ENCODE data around the gene SUPT5H.

Gene SUPT5H

DNA sequence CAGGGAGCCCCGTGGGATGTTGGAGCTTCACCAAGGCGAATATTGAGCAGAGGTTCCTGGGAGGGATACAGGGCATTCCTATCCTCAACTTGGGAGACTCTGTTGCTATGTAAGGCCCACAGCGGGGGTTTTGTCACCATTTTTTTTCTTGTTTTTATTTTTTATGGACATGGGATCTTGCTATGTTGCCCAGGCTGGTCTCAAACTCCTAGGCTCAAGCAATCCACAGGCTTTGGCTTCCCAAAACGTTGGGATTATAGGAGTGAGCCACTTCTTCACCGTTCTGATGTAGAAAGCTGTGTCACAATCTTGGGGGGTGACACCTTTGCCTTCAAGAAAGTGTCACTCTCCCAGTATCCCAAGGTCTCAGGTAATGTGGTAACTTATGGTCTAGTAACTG is 56.0 kb downstream of the SUPT5H start:
- H3K4me3 Mint-ChIP-seq = no peak overlapping the region
- peaks cover 11% of the 10 kb centered on the region for H3K36me3 Mint-ChIP-seq (ENCODE audit: insufficient read depth)
- H3K27me3 Mint-ChIP-seq = peaks cover 89% of the 10 kb centered on the region
- H3K27ac Mint-ChIP-seq (ENCODE audit: low read depth) = no peak overlapping the region
- peaks cover 35% of the 10 kb centered on the region for H3K4me1 Mint-ChIP-seq
- H3K9me3 Mint-ChIP-seq = no peaks in the 10 kb centered on the region
- no peak for DNase-seq (ENCODE audit: low spot score in 2 of 2)
- ATAC-seq (replicated peaks; ENCODE audit: extremely low read depth, poor library complexity, severe bottlenecking) = no peak

GRCh38 chr19:39502640-39503417 is 57.4 kb downstream of the SUPT5H start:
- peak; percentile 57 for ATAC-seq (replicated peaks; ENCODE audit: extremely low read depth, poor library complexity, severe bottlenecking)
- Mint-ChIP-seq H3K9me3 (no peaks in the 10 kb centered on the region), H3K4me3 (no peak overlapping the region), H3K27me3 (peaks cover 85% of the 10 kb centered on the region), H3K27ac (ENCODE audit: low read depth) (no peak overlapping the region), H3K4me1 (peaks cover 43% of the 10 kb centered on the region), H3K36me3 (ENCODE audit: insufficient read depth) (peaks cover 13% of the 10 kb centered on the region)
- peak; percentile 59 to 69 for DNase-seq (ENCODE audit: low spot score in 2 of 2)

DNA sequence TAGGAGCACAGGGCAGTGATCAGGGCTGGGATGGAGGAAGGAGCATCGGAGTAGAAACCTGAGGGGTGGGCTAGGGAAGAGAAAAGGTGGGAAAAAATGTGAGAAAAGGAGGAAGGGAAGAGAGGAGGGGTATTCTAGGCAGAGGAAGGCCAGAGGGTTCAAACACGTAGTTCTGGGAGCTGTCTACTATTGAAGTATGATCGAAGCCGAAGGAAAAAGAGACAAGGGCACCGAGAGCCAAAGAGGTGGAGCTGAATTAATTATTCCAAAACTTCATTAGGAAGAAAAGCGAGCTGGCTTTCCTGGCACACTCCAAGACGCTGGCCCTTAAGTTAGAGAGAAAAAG is 61.2 kb downstream of the SUPT5H start:
- Mint-ChIP-seq H3K27me3 (peaks cover 65% of the 10 kb centered on the region), H3K9me3 (no peaks in the 10 kb centered on the region), H3K4me3 (peak overlapping the region; percentile 68), H3K27ac (ENCODE audit: low read depth) (no peak overlapping the region), H3K4me1 (peaks cover 30% of the 10 kb centered on the region), H3K36me3 (ENCODE audit: insufficient read depth) (peaks cover 11% of the 10 kb centered on the region)
- no peak for DNase-seq (ENCODE audit: low spot score in 2 of 2)
- ATAC-seq (replicated peaks; ENCODE audit: extremely low read depth, poor library complexity, severe bottlenecking) = no peak

DNA sequence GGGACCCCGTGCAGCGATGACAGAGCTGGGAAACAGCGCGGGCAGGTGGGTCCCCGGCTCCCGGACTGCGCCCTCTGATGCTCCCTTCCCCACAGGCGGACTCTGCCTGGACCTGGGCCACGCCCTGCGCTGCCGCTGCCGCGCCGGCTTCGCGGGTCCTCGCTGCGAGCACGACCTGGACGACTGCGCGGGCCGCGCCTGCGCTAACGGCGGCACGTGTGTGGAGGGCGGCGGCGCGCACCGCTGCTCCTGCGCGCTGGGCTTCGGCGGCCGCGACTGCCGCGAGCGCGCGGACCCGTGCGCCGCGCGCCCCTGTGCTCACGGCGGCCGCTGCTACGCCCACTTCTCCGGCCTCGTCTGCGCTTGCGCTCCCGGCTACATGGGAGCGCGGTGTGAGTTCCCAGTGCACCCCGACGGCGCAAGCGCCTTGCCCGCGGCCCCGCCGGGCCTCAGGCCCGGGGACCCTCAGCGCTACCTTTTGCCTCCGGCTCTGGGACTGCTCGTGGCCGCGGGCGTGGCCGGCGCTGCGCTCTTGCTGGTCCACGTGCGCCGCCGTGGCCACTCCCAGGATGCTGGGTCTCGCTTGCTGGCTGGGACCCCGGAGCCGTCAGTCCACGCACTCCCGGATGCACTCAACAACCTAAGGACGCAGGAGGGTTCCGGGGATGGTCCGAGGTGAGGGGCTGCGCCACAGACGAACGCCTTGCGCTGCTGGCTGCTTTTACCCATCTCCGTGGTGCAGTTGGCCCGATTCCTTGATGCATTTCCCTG is 61.7 kb downstream of the SUPT5H start:
- Mint-ChIP-seq H3K4me1 (peaks cover 30% of the 10 kb centered on the region), H3K9me3 (no peaks in the 10 kb centered on the region), H3K27me3 (peaks cover 66% of the 10 kb centered on the region), H3K27ac (ENCODE audit: low read depth) (no peak overlapping the region), H3K36me3 (ENCODE audit: insufficient read depth) (peaks cover 9% of the 10 kb centered on the region), H3K4me3 (peak overlapping the region; percentile 74)
- ATAC-seq (replicated peaks; ENCODE audit: extremely low read depth, poor library complexity, severe bottlenecking) (peak; percentile 42), DNase-seq (ENCODE audit: low spot score in 2 of 2) (no peak)

- Mint-ChIP-seq H3K9me3 (no peaks in the 10 kb centered on the region), H3K4me3 (peak overlapping the region; percentile 74), H3K36me3 (ENCODE audit: insufficient read depth) (peaks cover 7% of the 10 kb centered on the region), H3K27me3 (peaks cover 73% of the 10 kb centered on the region), H3K27ac (ENCODE audit: low read depth) (peak overlapping the region; percentile 54), H3K4me1 (peaks cover 30% of the 10 kb centered on the region)
- no peak for ATAC-seq (replicated peaks; ENCODE audit: extremely low read depth, poor library complexity, severe bottlenecking)
- no peak for DNase-seq (ENCODE audit: low spot score in 2 of 2)
These were observed 62.5 kb downstream of the SUPT5H start for GRCh38 chr19:39507715-39508364.

- DNase-seq (ENCODE audit: low spot score in 2 of 2) = no peak
- H3K36me3 Mint-ChIP-seq (ENCODE audit: insufficient read depth) = peaks cover 2% of the 10 kb centered on the region
- no peaks in the 10 kb centered on the region for H3K9me3 Mint-ChIP-seq
- peaks cover 73% of the 10 kb centered on the region for H3K27me3 Mint-ChIP-seq
- H3K27ac Mint-ChIP-seq (ENCODE audit: low read depth) = no peak overlapping the region
- peaks cover 23% of the 10 kb centered on the region for H3K4me1 Mint-ChIP-seq
- no peak overlapping the region for H3K4me3 Mint-ChIP-seq
- no peak for ATAC-seq (replicated peaks; ENCODE audit: extremely low read depth, poor library complexity, severe bottlenecking)
These were observed 63.2 kb downstream of the SUPT5H start for GRCh38 chr19:39508629-39509028.

GRCh38 chr19:39509233-39509632 is 63.9 kb downstream of the SUPT5H start:
- H3K27me3 Mint-ChIP-seq = peaks cover 73% of the 10 kb centered on the region

DNA sequence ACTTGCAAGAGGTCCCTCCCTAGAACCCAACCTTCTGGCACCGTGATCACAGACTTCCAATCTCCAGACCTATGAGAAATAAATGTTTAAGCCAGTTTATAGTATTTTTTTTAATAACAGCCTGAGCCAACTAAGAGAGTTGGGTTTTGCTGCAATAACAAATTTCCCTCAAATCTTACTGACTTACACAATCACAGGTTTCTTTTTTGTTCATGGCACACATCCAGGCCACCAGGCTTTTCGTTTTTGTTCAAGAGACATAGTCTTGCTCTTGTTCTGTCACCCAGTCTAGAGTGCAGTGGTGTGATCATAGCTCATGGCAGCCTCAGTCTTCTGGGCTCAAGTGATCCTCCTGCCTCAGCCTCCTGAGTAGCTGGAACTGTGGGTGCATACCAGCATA is 67.6 kb downstream of the SUPT5H start:
- Mint-ChIP-seq H3K36me3 (ENCODE audit: insufficient read depth) (peaks cover 4% of the 10 kb centered on the region), H3K27ac (ENCODE audit: low read depth) (no peak overlapping the region), H3K9me3 (no peaks in the 10 kb centered on the region), H3K27me3 (peaks cover 75% of the 10 kb centered on the region), H3K4me3 (no peak overlapping the region), H3K4me1 (peaks cover 20% of the 10 kb centered on the region)
- no peak for ATAC-seq (replicated peaks; ENCODE audit: extremely low read depth, poor library complexity, severe bottlenecking)
- no peak for DNase-seq (ENCODE audit: low spot score in 2 of 2)

More at GRCh38 chr19:39509233-39509632, 63.9 kb downstream of the SUPT5H start:
- Mint-ChIP-seq H3K4me3 (no peak overlapping the region), H3K9me3 (no peaks in the 10 kb centered on the region), H3K36me3 (ENCODE audit: insufficient read depth) (peaks cover 2% of the 10 kb centered on the region), H3K4me1 (peaks cover 17% of the 10 kb centered on the region), H3K27ac (ENCODE audit: low read depth) (no peak overlapping the region)
- no peak for DNase-seq (ENCODE audit: low spot score in 2 of 2)
- ATAC-seq (replicated peaks; ENCODE audit: extremely low read depth, poor library complexity, severe bottlenecking) = no peak

DNA sequence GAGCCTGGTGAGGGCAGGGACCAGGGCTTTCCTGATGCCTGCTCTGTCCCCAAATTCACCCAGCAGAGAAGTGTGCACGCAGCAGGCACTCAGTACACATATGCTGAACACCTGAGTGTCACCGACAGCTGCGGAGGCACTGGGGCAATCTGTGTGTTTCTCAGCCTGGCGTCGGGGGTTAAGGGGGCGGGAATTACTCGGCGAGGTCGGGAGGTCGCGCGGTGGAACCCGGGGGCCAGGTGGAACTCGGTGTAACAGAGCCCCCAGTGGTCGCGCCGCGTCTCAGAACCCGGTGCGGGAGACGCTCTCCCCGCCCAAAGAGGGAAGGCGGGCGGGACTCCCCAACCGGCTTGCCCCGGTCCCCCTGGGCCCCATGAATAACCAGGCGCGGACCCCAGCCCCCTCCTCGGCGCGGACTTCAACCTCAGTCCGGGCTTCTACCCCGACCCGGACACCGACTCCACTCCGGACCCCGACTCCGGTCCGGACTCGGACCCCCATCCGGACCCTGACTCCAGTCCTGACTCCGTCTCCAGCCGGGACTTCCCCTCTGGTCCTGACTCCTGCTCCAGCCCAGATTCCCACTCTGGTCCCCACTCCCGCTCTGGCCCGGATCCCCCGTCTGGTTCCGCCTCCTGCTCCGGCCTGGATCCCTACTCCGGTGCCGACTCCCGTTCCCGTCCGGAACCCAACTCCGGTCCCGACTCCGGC is 69.6 kb downstream of the SUPT5H start, which contains the start of gene SELENOV:
SELENOV (plus strand) TSS at position 300 of the 711 bp plus-strand sequence; CDS start at position 374, 74 bp downstream.
- Mint-ChIP-seq H3K27me3 (peaks cover 70% of the 10 kb centered on the region), H3K4me1 (peaks cover 17% of the 10 kb centered on the region), H3K36me3 (ENCODE audit: insufficient read depth) (peaks cover 4% of the 10 kb centered on the region), H3K9me3 (no peaks in the 10 kb centered on the region), H3K27ac (ENCODE audit: low read depth) (no peak within 1 kb of the TSS), H3K4me3 (peak within 1 kb of the TSS; percentile 63)
- ATAC-seq (replicated peaks; ENCODE audit: extremely low read depth, poor library complexity, severe bottlenecking) (peak; percentile 49), DNase-seq (ENCODE audit: low spot score in 2 of 2) (no peak)

- Mint-ChIP-seq H3K9me3 (no peaks in the 10 kb centered on the region), H3K27me3 (peaks cover 70% of the 10 kb centered on the region), H3K27ac (ENCODE audit: low read depth) (no peak overlapping the region), H3K4me1 (peaks cover 17% of the 10 kb centered on the region), H3K4me3 (peak overlapping the region; percentile 63), H3K36me3 (ENCODE audit: insufficient read depth) (peaks cover 4% of the 10 kb centered on the region)
- DNase-seq (ENCODE audit: low spot score in 2 of 2) = no peak
- ATAC-seq (replicated peaks; ENCODE audit: extremely low read depth, poor library complexity, severe bottlenecking) = no peak
These were observed 70.3 kb downstream of the SUPT5H start for GRCh38 chr19:39515551-39516191.

DNA sequence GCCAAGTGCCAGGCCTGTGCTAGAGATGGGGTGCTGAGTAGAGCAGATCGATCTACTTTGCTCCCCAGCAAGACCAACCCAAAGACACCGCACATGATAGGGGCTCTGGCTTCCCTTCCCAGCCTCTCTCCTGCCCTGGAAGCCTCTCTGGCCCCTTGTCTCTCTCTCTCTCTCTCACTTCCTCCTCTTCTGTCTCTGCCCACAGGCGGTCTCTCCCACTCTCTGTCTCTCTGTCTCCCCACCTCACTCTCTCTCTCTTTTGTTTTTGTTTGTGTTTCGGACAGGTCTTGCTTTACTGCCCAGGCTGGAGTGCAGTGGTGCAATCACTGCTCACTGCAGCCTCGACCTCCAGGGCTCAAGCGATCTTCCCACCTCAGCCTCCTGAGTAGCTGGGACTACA is 70.9 kb downstream of the SUPT5H start:
- Mint-ChIP-seq H3K27ac (ENCODE audit: low read depth) (no peak overlapping the region), H3K36me3 (ENCODE audit: insufficient read depth) (peaks cover 4% of the 10 kb centered on the region), H3K4me1 (peaks cover 17% of the 10 kb centered on the region), H3K27me3 (peaks cover 70% of the 10 kb centered on the region), H3K9me3 (no peaks in the 10 kb centered on the region), H3K4me3 (peak overlapping the region; percentile 63)
- ATAC-seq (replicated peaks; ENCODE audit: extremely low read depth, poor library complexity, severe bottlenecking) (no peak), DNase-seq (ENCODE audit: low spot score in 2 of 2) (no peak)

- Mint-ChIP-seq H3K4me1 (peaks cover 17% of the 10 kb centered on the region), H3K4me3 (peak overlapping the region; percentile 6), H3K36me3 (ENCODE audit: insufficient read depth) (peaks cover 4% of the 10 kb centered on the region), H3K9me3 (no peaks in the 10 kb centered on the region), H3K27me3 (peaks cover 64% of the 10 kb centered on the region), H3K27ac (ENCODE audit: low read depth) (no peak overlapping the region)
- DNase-seq (ENCODE audit: low spot score in 2 of 2) = no peak
- no peak for ATAC-seq (replicated peaks; ENCODE audit: extremely low read depth, poor library complexity, severe bottlenecking)
These were observed 72.0 kb downstream of the SUPT5H start for GRCh38 chr19:39517432-39517831.
